ENCODE data around the gene ANTXR1. TPM values are rescaled to one million over a fixed set of nuclear protein-coding genes. Genes with fewer than 3 reads are reported as not detected.

ANTXR1 gene
- total and polyA plus RNA-seq, 2 of the 8 experiments (the other 6 are each of a cell fraction or from before 2014, with no cell fraction given): 15.8 to 44.3 TPM

GRCh38 chr2:69297216-69297615 is 284.2 kb downstream of the ANTXR1 start:
- Histone ChIP-seq H3K4me1 (replicated peaks in 1 of 4; ENCODE audit: control insufficient read depth in 3 of 4, insufficient read depth in 4 of 4, low read length in 3 of 4) (no peaks in the 10 kb centered on the region), H3K27ac (ENCODE audit: low read depth, low read length) (no peak overlapping the region), H4K91ac (replicated peaks; ENCODE audit: insufficient read length, low read length) (no peak overlapping the region), H2BK20ac (ENCODE audit: low read length) (no peak overlapping the region), H3K23ac (ENCODE audit: insufficient read length) (no peak overlapping the region), H2AK5ac (ENCODE audit: low read depth, low read length) (no peak overlapping the region), H2BK12ac (ENCODE audit: low read depth, low read length) (no peak overlapping the region), H2BK15ac (ENCODE audit: low read length) (no peak overlapping the region), H3K79me1 (ENCODE audit: low read depth, low read length) (no peaks in the 10 kb centered on the region), H3K4me3 (ENCODE audit: extremely low read depth in 1 of 4, insufficient read depth in 2 of 4, low read depth in 3 of 4, low read length in 4 of 4) (no peak overlapping the region), H2BK5ac (ENCODE audit: low read depth, low read length) (no peak overlapping the region), H3K79me2 (ENCODE audit: control insufficient read depth in 1 of 2, insufficient read depth in 2 of 2, low read length in 2 of 2) (no peaks in the 10 kb centered on the region), H3K36me3 (ENCODE audit: control insufficient read depth in 2 of 4, insufficient read depth in 4 of 4, low read length in 3 of 4) (no peaks in the 10 kb centered on the region), H3K14ac (ENCODE audit: insufficient read length) (no peak overlapping the region), H3K9ac (replicated peaks in 1 of 4; ENCODE audit: extremely low read depth in 1 of 4, low read depth in 3 of 4, low read length in 3 of 4) (no peak overlapping the region), H3K27me3 (replicated peaks in 1 of 4; ENCODE audit: control insufficient read depth in 3 of 4, extremely low read depth in 1 of 4, insufficient read depth in 3 of 4, low read length in 3 of 4) (no peaks in the 10 kb centered on the region), H3K56ac (replicated peaks; ENCODE audit: insufficient read length, low read depth, low read length) (no peak overlapping the region), H4K20me1 (replicated peaks in 1 of 2; ENCODE audit: control insufficient read depth in 1 of 2, insufficient read depth in 2 of 2, low read length in 2 of 2) (no peaks in the 10 kb centered on the region), H2BK120ac (replicated peaks; ENCODE audit: low read depth, low read length) (no peak overlapping the region), H3K4me2 (ENCODE audit: insufficient read depth in 1 of 2, low read depth in 2 of 2, low read length in 2 of 2) (no peak overlapping the region), H3K18ac (ENCODE audit: extremely low read depth, low read length) (no peak overlapping the region), H3K23me2 (ENCODE audit: low read depth, low read length) (no peaks in the 10 kb centered on the region), H3K9me3 (ENCODE audit: insufficient read depth in 2 of 2, low read depth in 1 of 2, low read length in 1 of 2) (no peaks in the 10 kb centered on the region), H4K5ac (ENCODE audit: insufficient read length, low read depth, low read length) (no peak overlapping the region), H3K4ac (replicated peaks; ENCODE audit: insufficient read length, low read depth, low read length) (no peak overlapping the region), H4K8ac (ENCODE audit: extremely low read depth, insufficient read depth, low read length) (no peak overlapping the region), H2AFZ (ENCODE audit: low read length) (no peak overlapping the region)
- CTCF ChIA-PET (ENCODE audit: partially characterized antibody): interaction anchor here (1.2 kb wide), 1 partner anchor 10 kb away, joined by 4 read pairs; no protein-coding TSS in a partner anchor
- WGBS, 2 experiments (ENCODE audit: extremely low coverage in 1 of 2, insufficient coverage in 1 of 2, insufficient read length in 1 of 2, insufficient replicate concordance in 2 of 2, low coverage in 1 of 2, low lambda C conversion rate in 2 of 2, missing lambda C conversion rate in 1 of 2): 89% methylated on average over 12 of the region's 12 CpGs; no CpG with 5 or more reads in 1 of the 2 experiments
- DNase-seq (ENCODE audit: low read depth in 1 of 2, low spot score in 2 of 2): no peak
- POLR2A ChIA-PET (ENCODE audit: partially characterized antibody): no interaction called here
- no peak for FAIRE-seq
- TF ChIP-seq SP1 (IDR thresholded peaks at IDR 0.05; ENCODE audit: low read depth, low read length): no peak
- no peak for TF ChIP-seq SP4 (IDR thresholded peaks at IDR 0.05; ENCODE audit: low read length)
- TF ChIP-seq SRF (IDR thresholded peaks at IDR 0.05; ENCODE audit: low read depth, low read length): no peak
- TF ChIP-seq NRF1 (IDR thresholded peaks at IDR 0.05; ENCODE audit: low read depth, low read length): no peak
- TF ChIP-seq SIX5 (IDR thresholded peaks at IDR 0.05; ENCODE audit: low read depth, low read length): no peak
- no peak for TF ChIP-seq TEAD4 (IDR thresholded peaks at IDR 0.05; ENCODE audit: low read depth, low read length)
- TF ChIP-seq YY1 (IDR thresholded peaks at IDR 0.05; ENCODE audit: low read depth, low read length): no peak
- TF ChIP-seq RAD21 (IDR thresholded peaks at IDR 0.05 in 1 of 2, conservative IDR thresholded peaks at IDR 0.05 in 1 of 2; ENCODE audit: low read depth in 2 of 2, low read length in 2 of 2): no peak
- TF ChIP-seq TAF1 (IDR thresholded peaks at IDR 0.05; ENCODE audit: low read depth, low read length): no peak
- TF ChIP-seq KDM4A (IDR thresholded peaks at IDR 0.05; ENCODE audit: low read depth, low read length, severe bottlenecking): no peak
- no peak for TF ChIP-seq BACH1 (IDR thresholded peaks at IDR 0.05; ENCODE audit: low read length)
- no peak for TF ChIP-seq USF2 (IDR thresholded peaks at IDR 0.05; ENCODE audit: low read length)
- no peak for TF ChIP-seq HDAC6 (IDR thresholded peaks at IDR 0.05; ENCODE audit: low read depth, low read length)
- no peak for TF ChIP-seq SP2 (IDR thresholded peaks at IDR 0.05; ENCODE audit: low read length)
- no peak for TF ChIP-seq CTBP2 (IDR thresholded peaks at IDR 0.05; ENCODE audit: borderline replicate concordance, insufficient read depth, insufficient read length, low read length)

Measured in H1 (cell line).